DND-41 (cell line): ENCODE data around the gene ARHGEF39.

Experiments
- ATAC-seq: fragments of 200-7000 bp; cut with Tn5 transposase; 3 replicates; pipeline ENCODE4 v1.9.1; 2021; ENCODE audit warnings: low read depth; ENCODE audit not compliant: insufficient read depth
- DNase-seq: peaks from one replicate; pipeline ENCODE4 v3.0.0-alpha.2; 2020
- H2AFZ ChIP-seq: 2 replicates; pipeline ENCODE4 v1.6.0; 2012; ENCODE audit warnings: low read depth, low read length
- H3K27ac ChIP-seq: 2 replicates; pipeline ENCODE4 v1.5.1; 2012; ENCODE audit warnings: low read length, inconsistent platforms
- H3K27me3 ChIP-seq: fragments of 200-600 bp; sonication (generic); 2 replicates; pipeline ENCODE4 v1.6.0; 2012; ENCODE audit warnings: low read length, mild to moderate bottlenecking, inconsistent platforms; ENCODE audit not compliant: insufficient read depth, poor library complexity
- H3K36me3 ChIP-seq: 2 replicates; pipeline ENCODE4 v1.5.1; 2012; ENCODE audit warnings: low read length, inconsistent platforms; ENCODE audit not compliant: insufficient read depth
- H3K4me1 ChIP-seq: 2 replicates; pipeline ENCODE4 v1.5.1; 2012; ENCODE audit warnings: mild to moderate bottlenecking, low read length; ENCODE audit not compliant: insufficient read depth
- H3K4me2 ChIP-seq: 2 replicates; pipeline ENCODE4 v1.6.0; 2012; ENCODE audit warnings: mild to moderate bottlenecking, moderate library complexity, low read length, inconsistent platforms; ENCODE audit not compliant: insufficient read depth
- H3K4me3 ChIP-seq, 2 experiments: fragments of 200-600 bp in 1 of 2; shearing (Covaris generic) in 1 of 2; 2 replicates each; pipeline ENCODE4 v1.5.1; 2012 to 2016; ENCODE audit warnings: inconsistent platforms in 2 of 2, low read length in 2 of 2, mild to moderate bottlenecking in 2 of 2, low read depth in 1 of 2, moderate library complexity in 1 of 2
- H3K79me2 ChIP-seq: 2 replicates; pipeline ENCODE4 v1.6.0; 2012; ENCODE audit warnings: low read length, inconsistent platforms; ENCODE audit not compliant: insufficient read depth
- H3K9ac ChIP-seq: 2 replicates; pipeline ENCODE4 v1.6.0; 2012; ENCODE audit warnings: low read depth, mild to moderate bottlenecking, inconsistent platforms, low read length, moderate library complexity
- H3K9me3 ChIP-seq: 2 replicates; pipeline ENCODE4 v1.5.1; 2012; ENCODE audit warnings: low read length, moderate library complexity, mild to moderate bottlenecking, inconsistent platforms; ENCODE audit not compliant: insufficient read depth, severe bottlenecking
- H4K20me1 ChIP-seq: 2 replicates; pipeline ENCODE4 v1.6.0; 2012; ENCODE audit warnings: low read length; ENCODE audit not compliant: insufficient read depth
- EZH2 ChIP-seq: IDR thresholded peaks from 3 replicates; pipeline ENCODE4 v1.6.1; 2012; ENCODE audit warnings: borderline replicate concordance, low read depth, mild to moderate bottlenecking, moderate library complexity, low read length, inconsistent platforms; ENCODE audit not compliant: severe bottlenecking
- TF ChIP-seq, protein P1 (sequence below): IDR thresholded peaks from 2 replicates; pipeline ENCODE4 v1.5.1; 2012; ENCODE audit warnings: borderline replicate concordance, low read length, moderate library complexity, mild to moderate bottlenecking; ENCODE audit not compliant: poor library complexity, severe bottlenecking; ENCODE audit errors: extremely low read depth

ARHGEF39 gene

DNA sequence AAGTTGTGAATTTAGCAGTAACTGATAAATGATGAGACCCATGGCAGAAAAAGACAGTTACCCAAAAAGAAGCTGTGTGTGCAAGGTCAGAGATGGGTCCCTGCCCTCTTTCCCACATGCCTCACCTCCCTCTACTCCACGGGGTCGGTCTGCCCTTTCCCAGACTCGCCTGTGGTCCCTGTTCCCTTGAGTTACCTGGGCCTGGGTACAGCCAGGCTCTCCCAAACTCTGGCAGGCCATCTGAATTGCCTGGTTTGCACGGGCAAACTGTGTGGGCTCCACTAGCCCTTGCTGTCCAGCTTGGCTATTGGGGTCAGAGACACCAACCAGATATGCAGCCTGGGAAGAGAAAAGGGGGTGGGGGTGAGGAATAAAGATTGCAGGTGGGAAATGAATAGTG, 43.2 kb upstream of the ARHGEF39 start:
- Histone ChIP-seq H4K20me1 (peaks cover 4% of the 10 kb centered on the region; the same call in 1 of the 2 replicates), H3K9me3 (no peaks in the 10 kb centered on the region), H3K27me3 (no peaks in the 10 kb centered on the region), H3K4me2 (no peak overlapping the region), H3K9ac (no peak overlapping the region), H2AFZ (no peak overlapping the region), H3K4me1 (no peaks in the 10 kb centered on the region), H3K4me3 (no peak overlapping the region), H3K36me3 (peaks cover 88% of the 10 kb centered on the region), H3K79me2 (no peaks in the 10 kb centered on the region), H3K27ac (no peak overlapping the region)
- ATAC-seq: no peak
- TF ChIP-seq, protein P1, sequence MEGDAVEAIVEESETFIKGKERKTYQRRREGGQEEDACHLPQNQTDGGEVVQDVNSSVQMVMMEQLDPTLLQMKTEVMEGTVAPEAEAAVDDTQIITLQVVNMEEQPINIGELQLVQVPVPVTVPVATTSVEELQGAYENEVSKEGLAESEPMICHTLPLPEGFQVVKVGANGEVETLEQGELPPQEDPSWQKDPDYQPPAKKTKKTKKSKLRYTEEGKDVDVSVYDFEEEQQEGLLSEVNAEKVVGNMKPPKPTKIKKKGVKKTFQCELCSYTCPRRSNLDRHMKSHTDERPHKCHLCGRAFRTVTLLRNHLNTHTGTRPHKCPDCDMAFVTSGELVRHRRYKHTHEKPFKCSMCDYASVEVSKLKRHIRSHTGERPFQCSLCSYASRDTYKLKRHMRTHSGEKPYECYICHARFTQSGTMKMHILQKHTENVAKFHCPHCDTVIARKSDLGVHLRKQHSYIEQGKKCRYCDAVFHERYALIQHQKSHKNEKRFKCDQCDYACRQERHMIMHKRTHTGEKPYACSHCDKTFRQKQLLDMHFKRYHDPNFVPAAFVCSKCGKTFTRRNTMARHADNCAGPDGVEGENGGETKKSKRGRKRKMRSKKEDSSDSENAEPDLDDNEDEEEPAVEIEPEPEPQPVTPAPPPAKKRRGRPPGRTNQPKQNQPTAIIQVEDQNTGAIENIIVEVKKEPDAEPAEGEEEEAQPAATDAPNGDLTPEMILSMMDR: no peak
- no peak for TF ChIP-seq EZH2
- DNase-seq: no peak

DNA sequence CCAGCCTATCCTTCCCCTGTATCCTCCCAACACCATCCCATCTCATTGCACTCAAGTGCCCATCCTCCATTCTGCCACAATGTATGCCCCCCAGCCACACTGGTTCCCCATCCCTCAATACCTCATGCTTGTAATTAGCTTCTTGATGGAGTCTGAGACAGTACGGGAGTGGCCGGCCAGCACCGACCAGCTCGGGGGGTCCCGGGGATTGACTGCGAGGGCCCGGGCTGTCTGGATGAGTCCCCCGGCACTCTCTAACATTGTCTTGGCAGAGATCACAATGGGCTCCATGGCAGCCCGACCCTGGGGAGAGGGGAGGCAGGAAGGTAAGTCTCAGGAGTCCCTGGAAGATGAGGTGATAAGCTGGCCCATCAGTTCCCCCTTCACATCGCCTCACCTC, 42.0 kb upstream of the ARHGEF39 start:
- DNase-seq (no peak), ATAC-seq (no peak)
- peaks cover 86% of the 10 kb centered on the region for H3K36me3 ChIP-seq
- no peaks in the 10 kb centered on the region for H3K9me3 ChIP-seq
- no peaks in the 10 kb centered on the region for H3K4me1 ChIP-seq
- no peak overlapping the region for H3K27ac ChIP-seq
- H3K4me2 ChIP-seq: no peak overlapping the region
- 0 out of 2 replicates have a peak, but pooled peaks cover 4% of the 10 kb centered on the region for H4K20me1 ChIP-seq
- TF ChIP-seq EZH2: no peak
- TF ChIP-seq, protein P1: no peak
- H2AFZ ChIP-seq: no peak overlapping the region
- no peaks in the 10 kb centered on the region for H3K27me3 ChIP-seq
- no peak overlapping the region for H3K9ac ChIP-seq
- no peak overlapping the region for H3K4me3 ChIP-seq
- H3K79me2 ChIP-seq: no peaks in the 10 kb centered on the region

DNA sequence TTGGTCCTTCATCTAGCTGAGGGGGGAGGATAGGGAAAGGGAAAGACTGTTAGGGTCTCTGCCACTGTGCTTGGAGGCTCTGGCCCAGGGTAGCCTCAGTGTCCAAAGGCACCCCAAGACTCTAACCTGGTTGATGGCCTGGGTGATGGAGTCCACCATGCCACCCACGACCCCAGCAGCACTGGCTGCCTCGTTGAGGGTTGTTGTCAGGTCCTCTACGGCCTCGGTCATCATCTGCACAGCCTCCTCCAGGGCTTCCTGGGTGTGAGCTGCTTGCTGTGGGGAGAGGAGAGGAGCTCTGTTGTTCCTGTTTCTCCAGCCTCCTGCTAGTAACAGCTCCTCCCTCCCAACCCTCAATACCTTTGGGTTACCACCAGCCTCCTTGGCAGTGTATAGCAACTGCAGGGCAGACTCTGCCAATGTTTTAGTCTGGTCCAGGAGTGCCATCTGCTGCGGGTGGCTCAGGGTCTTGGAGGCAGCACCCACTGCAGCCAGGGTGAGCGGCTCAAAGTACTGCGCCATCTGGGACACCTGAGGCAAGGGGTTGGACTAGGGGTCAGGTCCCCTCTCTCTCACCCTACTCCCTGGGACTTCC, 40.9 kb upstream of the ARHGEF39 start:
- no peak overlapping the region for H3K27ac ChIP-seq
- no peaks in the 10 kb centered on the region for H3K9me3 ChIP-seq
- no peaks in the 10 kb centered on the region for H3K79me2 ChIP-seq
- ATAC-seq: no peak
- H2AFZ ChIP-seq: no peak overlapping the region
- H4K20me1 ChIP-seq: no peaks in the 10 kb centered on the region
- H3K27me3 ChIP-seq: no peaks in the 10 kb centered on the region
- H3K4me2 ChIP-seq: no peak overlapping the region
- no peak for DNase-seq
- H3K36me3 ChIP-seq: peaks cover 86% of the 10 kb centered on the region
- H3K4me3 ChIP-seq: no peak overlapping the region
- no peak for TF ChIP-seq EZH2
- TF ChIP-seq, protein P1: no peak
- H3K9ac ChIP-seq: no peak overlapping the region
- no peaks in the 10 kb centered on the region for H3K4me1 ChIP-seq

DNA sequence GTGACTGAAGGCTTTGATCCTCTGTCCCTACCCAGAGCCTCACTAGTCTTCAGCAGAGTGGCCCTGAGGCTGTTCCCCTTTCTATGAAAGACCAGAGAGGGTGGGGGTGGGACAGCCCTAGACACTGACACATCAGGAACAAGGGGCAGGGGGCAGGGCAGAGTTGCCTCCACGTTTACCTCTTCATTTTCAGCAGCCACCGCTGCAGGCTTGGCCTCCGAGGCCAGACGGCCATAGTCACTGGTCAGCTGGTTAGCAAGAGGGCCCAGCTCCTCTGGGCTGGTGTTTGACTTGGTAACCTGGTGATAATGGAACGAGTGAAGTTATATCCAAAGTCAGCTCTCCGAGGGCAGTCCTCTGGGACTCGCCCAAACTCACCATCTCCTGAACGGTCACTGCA, 40.4 kb upstream of the ARHGEF39 start:
- ATAC-seq (no peak), DNase-seq (no peak)
- TF ChIP-seq, protein P1: no peak
- no peak for TF ChIP-seq EZH2
- H3K4me1 ChIP-seq: no peaks in the 10 kb centered on the region
- H3K27ac ChIP-seq: no peak overlapping the region
- H3K9ac ChIP-seq: no peak overlapping the region
- H3K4me3 ChIP-seq: no peak overlapping the region
- H3K79me2 ChIP-seq: no peaks in the 10 kb centered on the region
- peaks cover 86% of the 10 kb centered on the region for H3K36me3 ChIP-seq
- H2AFZ ChIP-seq: no peak overlapping the region
- H3K9me3 ChIP-seq: no peaks in the 10 kb centered on the region
- H3K27me3 ChIP-seq: no peaks in the 10 kb centered on the region
- no peaks in the 10 kb centered on the region for H4K20me1 ChIP-seq
- H3K4me2 ChIP-seq: no peak overlapping the region
